GM21825 (cell line): Measurements from ENCODE around the gene CBR3.

Source experiments
- ATAC-seq: cut with Tn5 transposase; IDR thresholded peaks from one replicate; pipeline ENCODE4 v1.9.1; 2021; ENCODE audit warnings: mild to moderate bottlenecking, moderate library complexity; ENCODE audit not compliant: unreplicated experiment

The CBR3 gene

DNA sequence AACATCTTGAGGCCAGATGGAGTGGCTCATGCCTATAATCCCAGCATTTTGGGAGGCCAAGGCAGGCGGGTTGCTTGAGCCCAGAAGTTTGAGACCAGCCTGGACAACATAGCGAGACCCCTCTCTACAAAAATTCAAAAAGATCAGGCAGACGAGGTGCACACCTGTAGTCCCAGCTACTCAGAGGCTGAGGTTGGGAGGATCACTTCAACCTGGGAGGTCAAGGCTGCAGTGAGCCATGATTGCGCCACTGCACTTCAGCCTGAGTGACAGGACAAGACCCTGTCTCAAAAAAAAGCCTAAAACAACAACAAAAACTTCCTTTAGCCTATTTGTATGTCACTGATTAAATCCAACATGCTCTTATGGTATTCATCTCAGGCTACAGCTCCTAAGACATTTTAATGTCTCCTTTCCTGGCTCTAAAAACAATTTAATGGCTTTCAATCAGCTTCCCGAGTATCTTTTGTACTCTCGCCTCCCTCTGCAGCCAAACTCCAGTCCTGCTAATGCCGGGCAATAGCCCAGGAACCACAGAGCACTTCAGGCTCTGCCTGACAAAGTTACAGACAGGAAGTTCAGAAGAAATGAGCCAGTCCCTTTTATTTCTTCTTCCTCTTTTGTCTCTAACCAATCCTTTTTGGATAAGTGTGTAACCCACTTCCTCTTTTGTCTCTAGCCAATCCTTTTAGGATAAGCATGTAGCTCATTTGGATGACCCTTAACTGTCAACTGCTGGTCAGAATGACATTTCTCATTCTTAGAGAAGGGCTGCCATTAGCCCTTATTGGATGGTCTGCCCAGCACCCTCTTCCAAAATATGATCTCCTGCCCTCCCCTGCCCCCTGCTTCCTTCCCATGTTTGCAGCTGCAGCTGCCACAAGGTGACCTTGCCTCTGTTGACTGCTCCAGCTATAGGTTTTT lies 15.2 kb downstream of the CBR3 start:
- ATAC-seq = peak; percentile 60

DNA sequence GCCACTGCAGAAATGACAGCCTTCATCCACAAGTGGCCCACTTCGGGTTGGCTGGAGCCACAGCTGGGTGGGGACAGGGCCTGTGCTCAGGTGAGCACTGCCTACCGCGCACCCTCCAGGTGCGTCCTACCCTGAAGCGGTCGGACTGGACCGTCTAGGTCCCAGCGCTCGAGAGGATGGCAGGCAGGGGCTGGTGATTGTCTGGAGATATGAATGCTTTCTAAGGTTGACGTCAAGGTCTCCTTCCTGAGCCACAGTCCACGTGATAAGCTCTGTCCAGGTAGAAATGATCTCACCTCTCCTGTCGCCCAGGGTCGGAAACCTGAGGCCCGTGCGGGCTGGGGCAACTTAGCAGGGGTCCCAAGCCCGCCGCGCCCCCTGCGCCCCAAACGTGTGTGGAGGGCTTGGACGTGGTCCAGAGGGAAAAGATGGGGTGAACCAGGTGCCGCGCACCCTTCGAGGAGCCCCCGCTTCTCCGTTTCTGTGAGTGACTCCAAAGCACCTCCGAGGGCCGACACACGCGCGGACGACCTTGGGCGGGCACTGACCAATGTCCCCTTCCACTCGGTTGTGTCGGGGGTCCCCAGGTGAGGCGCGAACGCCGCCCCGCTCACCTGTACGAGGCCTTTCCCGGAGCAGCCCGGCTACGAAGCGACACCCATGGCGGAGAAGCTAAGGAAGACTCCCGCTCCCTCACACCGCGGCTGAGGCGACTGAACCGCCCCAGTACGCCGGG lies 20.9 kb downstream of the CBR3 start:
- no peak for ATAC-seq

DNA sequence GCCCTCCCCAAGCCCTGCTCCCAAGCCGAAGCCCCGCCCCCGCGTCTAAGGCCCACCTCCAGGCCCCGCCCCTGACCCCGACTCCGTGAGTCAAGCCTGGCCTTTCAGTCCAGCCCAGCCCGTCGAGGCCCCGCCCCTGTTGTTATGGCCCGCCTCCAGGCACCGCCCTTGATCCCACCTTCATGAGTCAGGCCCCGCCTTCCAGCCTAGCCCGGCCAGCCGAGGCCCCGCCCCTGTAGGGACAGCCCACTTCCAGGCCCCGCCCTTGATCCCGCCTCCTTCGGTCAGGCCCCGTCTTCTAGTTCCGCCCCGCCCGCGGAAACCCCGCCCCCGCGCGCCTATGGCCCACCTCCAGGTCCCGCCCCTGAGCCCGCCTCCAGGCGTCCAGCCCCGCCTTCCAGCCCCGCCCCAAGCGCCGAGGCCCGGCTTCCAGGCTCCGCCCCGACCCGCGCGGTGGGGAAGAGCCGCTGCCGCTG lies 21.5 kb downstream of the CBR3 start:
- ATAC-seq = peak; percentile 86

DNA sequence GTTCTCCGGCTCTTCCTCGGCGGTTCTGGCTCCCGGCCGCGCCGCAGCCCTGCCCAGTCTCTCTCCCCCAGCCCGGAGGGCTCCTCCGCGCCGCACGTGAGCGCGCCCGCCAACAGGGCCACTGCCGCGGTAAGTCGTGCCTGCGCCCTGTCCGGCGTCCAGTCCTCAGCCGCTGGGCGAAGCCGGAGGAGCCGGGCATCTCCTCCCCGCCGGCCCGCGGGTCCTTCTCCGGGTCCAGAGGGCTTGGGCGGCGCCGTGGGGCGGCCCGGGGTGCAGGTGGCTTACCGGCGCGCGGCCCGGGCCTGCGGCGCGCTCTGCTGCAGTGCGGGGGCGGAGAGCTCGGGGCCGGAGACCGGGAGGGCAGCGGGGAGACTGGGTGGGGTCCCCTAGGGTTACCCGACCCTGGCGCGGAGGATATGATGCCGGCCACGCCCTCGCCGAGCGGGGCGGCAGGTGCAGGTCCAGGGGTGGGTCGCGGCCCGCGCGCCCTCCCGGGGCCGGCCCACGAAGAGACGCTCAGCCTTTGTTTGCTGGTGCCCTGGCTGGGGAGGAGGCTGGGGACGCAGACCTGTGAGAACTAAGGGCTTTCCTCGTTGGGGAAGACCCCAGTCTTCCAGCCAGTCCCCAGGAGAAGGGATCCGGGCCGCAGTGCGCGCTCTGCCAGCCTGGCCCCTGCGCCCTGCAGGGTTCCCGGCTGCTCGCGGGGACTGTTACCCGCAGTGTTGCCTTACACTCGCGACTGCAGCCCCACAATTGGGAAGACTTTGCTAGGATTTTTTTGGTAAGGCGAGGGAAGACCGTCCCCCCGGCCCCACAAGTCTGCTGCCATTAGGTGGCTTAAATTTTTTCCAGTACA lies 22.2 kb downstream of the CBR3 start, which contains the start of gene DOP1B:
Gene DOP1B (plus strand): TSS at position 10 of the 856 bp plus-strand sequence. CDS start 7,910 bp downstream, outside the sequence.
- peak; percentile 19 for ATAC-seq

DNA sequence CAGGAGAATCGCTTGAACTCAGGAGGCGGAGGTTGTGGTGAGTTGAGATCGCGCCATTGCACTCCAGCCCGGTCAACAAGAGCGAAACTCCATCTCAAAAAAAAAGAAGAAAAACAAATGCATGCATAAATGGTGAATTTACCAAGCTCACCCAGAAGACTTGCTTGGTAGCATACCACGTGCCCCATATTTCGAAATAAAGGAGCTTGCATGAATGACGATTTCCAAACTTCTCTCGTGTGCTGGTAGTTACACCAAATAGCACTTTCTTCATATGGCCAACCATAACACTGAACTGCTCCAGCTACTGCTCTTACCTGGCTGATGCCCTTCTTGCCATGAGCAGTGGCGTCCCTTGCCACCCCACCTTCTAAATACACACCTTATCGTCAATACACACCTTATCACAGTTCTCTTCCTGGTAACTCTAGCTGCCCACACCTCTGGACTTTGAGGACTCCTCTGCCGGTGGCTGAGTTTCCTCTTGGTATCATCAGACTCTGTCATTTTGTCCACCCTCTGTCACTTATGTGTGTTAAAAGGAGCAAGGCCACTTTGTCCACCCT lies 24.6 kb downstream of the CBR3 start:
- ATAC-seq = no peak

DNA sequence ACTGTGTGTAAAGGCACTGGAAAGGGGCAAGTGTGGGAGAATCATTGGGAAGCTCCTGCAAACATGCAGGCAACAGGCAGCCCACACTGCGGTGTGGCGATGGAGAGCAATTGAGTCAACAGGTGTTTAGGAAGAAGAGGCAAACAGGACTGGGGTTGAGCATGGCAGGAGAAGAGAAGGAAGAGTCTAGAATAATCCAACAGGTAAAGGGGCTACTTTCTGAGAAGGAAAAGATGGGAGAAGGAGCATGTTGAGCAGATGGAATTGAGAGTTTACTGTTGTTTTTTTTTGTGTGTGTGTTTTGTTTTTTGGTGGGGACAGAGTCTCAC lies 25.9 kb downstream of the CBR3 start:
- no peak for ATAC-seq

DNA sequence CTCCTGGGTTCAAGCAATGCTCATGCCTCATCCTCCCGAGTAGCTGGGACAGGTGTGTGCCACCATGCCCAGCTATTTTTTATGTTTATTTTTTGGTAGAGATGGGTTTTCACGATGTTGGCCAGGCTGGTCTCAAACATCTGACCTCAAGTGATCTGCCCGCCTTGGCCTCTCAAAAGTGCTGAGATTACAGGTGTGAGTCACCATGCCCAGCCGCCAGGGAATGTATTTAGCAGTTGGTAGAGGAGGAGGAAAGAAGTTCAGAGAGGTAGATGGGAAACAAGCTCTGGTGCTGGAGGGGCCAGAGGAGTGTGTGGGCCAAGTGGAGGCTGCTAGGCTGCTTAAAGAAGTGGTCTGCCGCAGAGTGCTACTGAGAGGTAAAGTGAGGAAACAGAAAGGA lies 27.8 kb downstream of the CBR3 start:
- ATAC-seq = no peak

DNA sequence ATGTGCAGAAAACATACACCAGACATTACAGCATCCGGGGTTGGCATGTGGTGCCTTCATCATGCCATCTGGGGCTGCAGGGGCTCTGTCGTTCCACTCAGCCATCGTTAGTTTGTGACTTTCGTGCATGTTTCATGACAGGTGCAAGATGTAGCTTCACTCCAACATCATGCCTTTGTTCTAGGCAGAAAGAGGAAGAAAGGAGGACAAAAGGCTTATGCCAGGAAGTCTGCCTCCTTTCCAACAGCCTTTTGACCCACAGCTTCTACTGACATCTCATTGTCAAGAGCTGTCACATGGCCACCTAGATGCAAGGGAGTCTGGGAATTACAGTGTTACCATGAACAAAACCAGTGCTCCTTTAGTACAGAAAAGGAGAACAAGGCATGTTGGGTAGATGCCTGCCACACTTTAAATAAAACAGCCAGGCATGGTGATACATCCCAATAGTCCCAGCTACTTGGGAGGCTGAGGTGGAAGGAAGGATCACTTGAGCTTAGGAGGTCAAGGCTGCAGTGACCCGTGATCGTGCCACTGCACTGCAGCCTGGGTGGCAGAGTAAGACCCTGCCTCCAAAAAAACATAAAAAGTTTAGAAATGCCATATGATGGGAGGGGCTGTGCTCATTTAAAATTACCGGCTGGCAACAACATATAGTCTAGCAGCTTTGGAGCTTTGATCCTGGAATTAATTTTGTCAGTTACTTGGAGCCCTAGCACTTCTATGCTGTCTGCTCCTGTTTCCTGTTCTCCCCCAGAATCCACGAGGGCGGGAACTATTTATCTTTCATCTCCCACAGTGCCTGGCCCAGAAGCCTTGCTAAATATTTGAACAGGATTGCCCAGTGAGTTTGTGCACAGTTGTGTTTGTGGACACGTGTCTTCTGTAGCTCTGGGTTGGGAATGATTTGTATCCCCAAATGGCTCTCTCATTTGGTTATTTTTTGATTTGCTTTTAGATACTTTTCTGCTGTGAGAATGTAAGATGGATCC lies 29.2 kb downstream of the CBR3 start:
- ATAC-seq = no peak

DNA sequence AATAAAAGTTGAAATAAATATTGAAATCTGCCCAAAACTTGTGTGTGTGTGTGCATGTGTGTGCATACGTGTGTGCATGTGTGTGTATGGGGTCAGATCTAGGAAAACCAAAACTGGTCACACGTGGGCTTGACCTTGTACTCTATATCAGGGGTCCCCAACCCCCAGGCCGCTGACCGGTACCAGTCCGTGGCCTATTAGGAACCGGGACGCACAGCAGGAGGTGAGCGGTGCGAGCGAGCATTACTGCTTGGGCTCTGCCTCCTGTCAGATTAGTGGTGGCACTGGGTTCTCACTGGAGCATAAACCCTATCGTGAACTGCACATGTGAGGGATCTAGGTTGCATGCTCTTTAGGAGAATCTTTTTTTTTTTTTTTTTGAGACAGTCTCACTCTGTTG lies 30.5 kb downstream of the CBR3 start:
- no peak for ATAC-seq

DNA sequence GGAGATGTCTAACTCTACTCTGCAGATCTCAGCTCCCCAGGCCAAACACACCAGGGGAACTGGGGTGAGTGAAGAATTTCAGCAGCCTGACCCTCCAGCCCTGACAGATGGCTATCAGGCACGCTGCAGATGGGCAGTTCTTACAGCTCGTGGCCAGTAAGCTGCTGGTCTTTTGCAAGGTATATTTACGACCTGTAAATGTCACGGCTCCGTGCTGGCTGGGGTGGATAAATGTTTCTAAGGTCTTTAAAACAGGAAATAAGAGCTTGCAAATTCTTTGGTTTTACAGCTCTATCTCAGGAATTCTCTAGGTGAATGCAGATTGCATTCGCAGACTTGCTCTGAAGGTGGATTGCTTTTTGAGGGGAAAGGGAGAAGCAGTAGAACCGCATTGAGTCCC lies 31.8 kb downstream of the CBR3 start:
- ATAC-seq = no peak

DNA sequence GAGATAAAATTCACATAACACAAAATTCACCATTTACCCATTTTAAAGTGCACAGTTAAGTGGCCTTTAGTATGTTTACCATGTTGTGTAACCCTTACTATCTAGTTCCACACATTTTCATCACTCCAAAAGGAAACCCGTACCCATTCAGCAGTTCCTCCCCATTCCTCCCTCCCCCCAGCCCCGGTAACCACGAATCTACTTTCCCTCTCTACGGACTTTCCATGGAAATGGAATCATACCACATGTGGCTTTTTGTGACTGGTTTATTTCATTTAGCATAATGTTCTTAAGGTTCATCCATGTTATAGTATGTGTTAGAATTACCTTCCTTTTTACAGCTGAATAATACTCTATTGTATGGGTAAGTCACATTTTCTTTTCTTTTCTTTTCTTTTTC lies 32.7 kb downstream of the CBR3 start:
- no peak for ATAC-seq

DNA sequence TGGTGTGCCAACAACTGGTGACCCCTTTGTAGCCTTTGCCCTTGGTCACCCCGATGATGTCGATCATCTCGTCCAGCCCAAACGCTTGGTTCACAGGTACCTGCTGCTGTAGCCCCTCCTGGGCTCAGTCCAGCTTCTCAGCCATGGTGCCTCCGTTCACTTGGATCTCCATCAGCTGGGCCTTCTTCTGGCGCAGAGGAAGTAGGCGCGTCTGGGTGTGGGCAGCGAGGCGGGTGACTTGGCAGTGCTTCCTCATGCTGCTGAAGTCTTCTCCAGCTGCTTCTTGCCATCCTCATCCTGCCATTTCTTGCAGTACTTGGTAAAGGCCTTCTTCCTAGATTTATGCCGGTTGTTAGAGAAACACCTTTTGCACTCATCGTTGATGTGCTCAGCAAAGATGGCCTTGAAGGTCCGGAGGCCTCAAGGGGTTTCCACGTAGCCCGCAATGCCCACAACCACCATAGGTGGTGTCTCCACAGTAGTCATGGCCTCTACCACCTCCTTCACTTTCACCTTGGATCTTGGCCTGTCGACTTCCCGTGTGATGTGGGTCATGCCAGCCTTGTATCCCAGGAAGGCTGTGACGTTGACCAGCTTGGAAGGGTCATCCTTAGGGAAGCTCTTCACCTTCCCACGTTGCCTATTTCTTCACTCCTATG lies 34.7 kb downstream of the CBR3 start:
- ATAC-seq = no peak

DNA sequence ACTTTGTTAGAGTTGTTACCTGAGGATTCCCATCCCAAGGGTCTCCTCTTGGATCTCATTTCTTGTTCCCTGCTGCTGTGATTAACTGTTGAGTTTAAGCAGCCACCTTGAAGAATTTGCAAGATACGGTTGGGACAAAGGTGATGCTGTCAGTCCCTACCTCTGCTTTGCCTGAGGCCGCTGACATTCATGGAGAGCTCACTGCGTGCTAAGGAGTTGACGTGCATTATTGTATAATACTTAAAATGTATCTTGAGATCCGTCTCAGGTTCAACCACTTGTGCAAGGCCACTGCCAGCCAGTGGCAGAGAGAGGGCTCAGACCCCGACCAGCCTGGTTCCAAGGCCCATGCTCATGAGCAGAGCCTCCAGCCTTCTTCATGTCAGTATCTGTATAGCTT lies 35.9 kb downstream of the CBR3 start:
- ATAC-seq = no peak

DNA sequence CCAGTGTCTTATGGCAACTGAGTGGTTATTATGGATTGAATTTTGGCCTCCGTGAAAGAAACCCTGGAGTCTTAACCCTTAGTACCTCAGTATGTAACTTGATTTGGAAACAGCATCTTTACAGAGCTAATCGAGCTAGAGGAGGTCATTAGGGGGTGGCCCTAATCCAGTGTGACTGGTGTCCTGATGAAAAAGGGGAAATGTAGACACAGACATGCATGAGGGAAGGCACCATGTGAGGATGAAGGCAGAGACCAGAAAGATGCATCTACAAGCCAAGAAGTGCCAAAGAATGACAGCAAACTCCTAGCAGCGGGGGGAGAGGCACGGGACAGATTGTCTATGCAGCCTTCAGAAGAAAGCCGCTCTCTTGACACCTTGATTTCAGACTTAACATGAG lies 36.5 kb downstream of the CBR3 start:
- ATAC-seq = no peak

DNA sequence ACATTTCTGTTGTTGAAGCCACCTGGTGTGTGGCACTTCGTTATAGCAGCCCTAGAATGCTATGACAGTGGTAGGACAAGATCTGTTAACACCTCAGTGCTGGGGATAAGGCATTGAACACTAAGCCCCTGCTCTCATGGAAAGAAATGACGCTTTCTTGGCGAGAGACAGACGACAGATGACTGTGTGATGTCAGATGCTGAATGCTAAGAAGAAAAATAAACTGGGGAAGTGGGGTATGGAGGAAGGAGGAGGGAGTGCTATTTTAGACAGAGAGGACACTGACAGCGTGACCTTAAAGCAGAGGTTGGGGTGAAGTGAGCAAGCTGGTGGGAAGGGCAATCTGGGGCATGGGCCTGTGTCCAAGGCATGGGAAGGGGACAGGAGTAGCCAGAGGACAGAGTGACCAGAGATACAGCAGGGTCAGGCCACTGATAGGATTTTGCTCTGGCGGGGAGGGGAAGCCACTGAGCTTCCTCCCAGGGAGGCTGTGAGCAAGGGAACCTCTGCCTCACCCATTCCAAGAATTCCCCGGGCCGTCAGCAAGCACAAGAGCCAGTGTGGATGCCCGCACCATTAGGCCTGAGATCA lies 37.0 kb downstream of the CBR3 start:
- ATAC-seq = no peak

DNA sequence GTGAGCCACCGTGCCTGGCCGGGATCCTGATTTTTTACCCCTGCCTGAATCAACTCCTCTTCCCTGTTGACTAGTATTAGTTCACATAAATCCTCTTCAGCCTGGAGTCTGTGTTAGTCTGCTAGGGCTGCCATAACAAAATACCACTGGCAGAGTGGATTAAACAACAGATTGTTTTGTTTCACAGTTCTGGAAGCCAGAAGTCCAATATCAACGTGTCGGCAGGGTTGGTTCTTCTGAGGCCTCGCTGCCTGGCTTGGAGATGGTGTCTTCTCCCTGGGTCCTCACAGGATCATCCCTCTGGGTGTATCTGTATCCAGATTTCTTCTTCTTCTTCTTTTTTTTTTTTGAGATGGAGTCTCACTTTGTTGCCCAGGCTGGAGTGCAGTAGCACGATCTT lies 39.9 kb downstream of the CBR3 start:
- no peak for ATAC-seq

DNA sequence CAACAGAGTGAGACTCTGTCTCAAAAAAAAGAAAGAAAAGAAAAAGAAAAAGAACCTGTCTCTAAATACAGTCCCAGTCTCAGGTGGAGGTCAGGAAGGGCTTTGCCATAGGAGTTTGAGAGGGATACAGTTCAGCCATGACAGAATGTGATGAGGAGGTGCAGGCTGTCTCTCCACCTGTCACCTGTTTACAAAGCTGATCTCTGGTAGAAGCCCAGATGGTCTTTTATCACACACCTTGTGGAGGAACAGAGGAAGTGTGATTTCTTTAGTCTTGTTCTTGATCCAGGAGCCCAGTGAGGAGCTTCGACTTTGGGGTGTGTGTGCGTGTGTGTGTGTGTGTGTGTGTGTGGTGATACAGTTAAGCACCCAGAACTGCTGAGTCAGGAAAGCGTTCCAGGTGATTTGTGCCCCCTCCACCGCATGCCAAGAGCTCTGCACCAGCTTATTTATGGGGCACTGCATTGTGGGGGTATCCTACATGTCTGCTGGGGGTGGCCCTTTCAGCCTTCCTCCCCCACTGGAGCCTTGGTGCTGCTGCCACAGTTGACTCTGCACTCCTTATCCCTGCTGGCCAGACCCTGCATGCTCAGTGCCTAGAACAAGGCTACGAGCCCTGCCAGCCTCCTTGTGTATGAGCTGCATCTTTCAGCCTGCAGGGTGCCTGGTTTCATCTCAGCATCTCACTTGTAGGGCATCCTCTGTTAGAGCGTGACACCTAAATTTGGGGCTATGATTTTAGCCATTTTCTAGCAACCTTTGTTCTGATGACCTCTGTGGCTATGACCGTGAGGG lies 41.1 kb downstream of the CBR3 start:
- no peak for ATAC-seq

DNA sequence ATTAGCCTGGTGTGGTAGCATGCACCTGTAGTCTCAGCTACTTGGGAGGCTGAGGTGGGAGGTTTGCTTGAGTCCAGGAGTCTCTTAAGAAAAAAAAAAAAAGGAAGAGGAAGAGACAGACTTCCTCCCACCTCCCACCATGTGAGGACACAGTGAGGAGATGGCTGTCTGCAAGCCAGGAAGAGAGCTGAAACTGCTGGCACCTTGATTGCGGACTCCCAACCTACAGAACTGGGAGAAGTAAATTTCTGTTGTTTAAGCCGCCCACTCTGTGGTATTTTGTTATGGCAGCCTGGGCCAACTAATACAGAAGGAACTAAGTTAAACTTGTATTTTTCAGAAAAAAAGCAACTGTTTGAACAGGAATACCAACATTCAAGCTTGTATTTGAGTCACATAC lies 43.5 kb downstream of the CBR3 start:
- ATAC-seq = no peak
